HepG2 (cell line): ENCODE data around the gene PRDX6. TPM values are rescaled to one million over a fixed set of nuclear protein-coding genes. Genes with fewer than 3 reads are reported as not detected.

Source experiments
- AHDC1 ChIP-seq: sonication (generic); formaldehyde crosslinking; IDR thresholded peaks from 2 replicates; pipeline ENCODE4 v1.5.1; 2020; ENCODE audit warnings: mild to moderate bottlenecking, missing genetic modification reagents, borderline replicate concordance
- ARID5B ChIP-seq: IDR thresholded peaks from 2 replicates; pipeline ENCODE4 v1.4.0; 2020; ENCODE audit warnings: mild to moderate bottlenecking, missing genetic modification reagents
- ASH2L ChIP-seq: fragments of 300-600, 200-600 bp; sonication (generic); IDR thresholded peaks from 2 replicates; pipeline ENCODE4 v1.7.0; 2017; ENCODE audit warnings: low read depth, mild to moderate bottlenecking, moderate library complexity, mixed read lengths, low read length; ENCODE audit not compliant: insufficient read length
- ATF7-NPFF ChIP-seq: sonication (generic); formaldehyde crosslinking; IDR thresholded peaks from 2 replicates; pipeline ENCODE4 v1.8.1; 2023; ENCODE audit warnings: mild to moderate bottlenecking, low read depth, missing genetic modification reagents, moderate library complexity
- FOSL2 ChIP-seq: sonication (generic); formaldehyde crosslinking; IDR thresholded peaks from 2 replicates; pipeline ENCODE4 v1.4.0; 2020; ENCODE audit warnings: missing genetic modification reagents
- HNRNPLL ChIP-seq: fragments of 200-400 bp; formaldehyde crosslinking; IDR thresholded peaks from 2 replicates; pipeline ENCODE4 v1.6.1; 2017; ENCODE audit warnings: mild to moderate bottlenecking, low read depth, low read length; ENCODE audit not compliant: poor library complexity, severe bottlenecking
- HOXD1 ChIP-seq: sonication (generic); formaldehyde crosslinking; IDR thresholded peaks from 2 replicates; pipeline ENCODE4 v1.5.0; 2020; ENCODE audit warnings: missing genetic modification reagents
- KLF15 ChIP-seq: sonication (generic); formaldehyde crosslinking; IDR thresholded peaks from 2 replicates; pipeline ENCODE4 v1.8.1; 2023; ENCODE audit warnings: borderline replicate concordance, mild to moderate bottlenecking, inconsistent platforms, missing genetic modification reagents, mixed read lengths
- MEF2D ChIP-seq: sonication (generic); formaldehyde crosslinking; IDR thresholded peaks from 2 replicates; pipeline ENCODE4 v1.5.1; 2020; ENCODE audit warnings: mild to moderate bottlenecking, missing genetic modification reagents
- SPEN ChIP-seq: sonication (generic); formaldehyde crosslinking; IDR thresholded peaks from 2 replicates; pipeline ENCODE4 v1.5.1; 2020; ENCODE audit warnings: low read depth, mild to moderate bottlenecking, missing genetic modification reagents
- TCF12 ChIP-seq, 2 experiments: fragments of 450-650 bp in 1 of 2; sonication (generic) in 1 of 2; formaldehyde crosslinking in 1 of 2; IDR thresholded peaks; 2 replicates each; pipeline versions ENCODE4 v1.6.1 to v1.8.0; 2017 to 2022; ENCODE audit warnings: antibody characterized with exemption in 1 of 2, mild to moderate bottlenecking in 1 of 2, missing genetic modification reagents in 1 of 2, moderate library complexity in 1 of 2
- ZNF274 ChIP-seq: sonication (generic); formaldehyde crosslinking; IDR thresholded peaks from 2 replicates; pipeline ENCODE4 v1.5.1; 2020; ENCODE audit warnings: mild to moderate bottlenecking, missing genetic modification reagents
- ZNF354B ChIP-seq: sonication (generic); formaldehyde crosslinking; IDR thresholded peaks from 2 replicates; pipeline ENCODE4 v1.8.0; 2022; ENCODE audit warnings: mild to moderate bottlenecking, missing genetic modification reagents
- ZNF605 ChIP-seq: sonication (generic); formaldehyde crosslinking; IDR thresholded peaks from 2 replicates; pipeline ENCODE4 v1.8.0; 2022; ENCODE audit warnings: mild to moderate bottlenecking, missing genetic modification reagents
- ZNF644 ChIP-seq: IDR thresholded peaks from 2 replicates; pipeline ENCODE4 v1.6.1; 2016; ENCODE audit warnings: low read depth
- ZSCAN21 ChIP-seq: sonication (generic); formaldehyde crosslinking; IDR thresholded peaks from 2 replicates; pipeline ENCODE4 v1.8.0; 2022; ENCODE audit warnings: mild to moderate bottlenecking, missing genetic modification reagents, moderate library complexity, borderline replicate concordance
- ZZZ3 ChIP-seq: sonication (generic); formaldehyde crosslinking; IDR thresholded peaks from 2 replicates; pipeline ENCODE4 v1.4.0; 2020; ENCODE audit warnings: missing genetic modification reagents, mild to moderate bottlenecking, borderline replicate concordance
- polyA plus RNA-seq, 8 experiments: library from polyadenylated mRNA; depleted of rRNA in 3 of 8; stranded (reverse) in 7 of 8; unstranded in 1 of 8; fragments of >200 nt; fragmentation: Illumina TruSeq in 4 of 8; extraction: Trizol in 4 of 8; gene quantifications; 2 replicates each; pipeline versions ENCODE4 v1.2.1 to v1.2.3, GENCODE V29; 2011 to 2016; ENCODE audit warnings: low read depth in 4 of 8, missing spikeins in 1 of 8, mixed read lengths in 1 of 8; ENCODE audit not compliant: insufficient read depth in 1 of 8
- total RNA-seq, 5 experiments: library from RNA; depleted of rRNA; stranded (reverse); fragments of >200 nt; fragmentation: Illumina TruSeq; extraction: Trizol; gene quantifications; 2 replicates each; pipeline ENCODE4 v1.2.3, GENCODE V29; 2016; ENCODE audit warnings: low read depth in 1 of 5

PRDX6 gene
- total and polyA plus RNA-seq, 2 of the 13 experiments (the other 11 are each of a cell fraction or from before 2014, with no cell fraction given): 224 to 309 TPM

GRCh38 chr1:173477286-173478093 lies at the start of gene PRDX6 (continued):
- TF ChIP-seq ARID5B (CRISPR knock-in tag) (peak; percentile 33; the same call in 1 of the 2 replicates), ZNF605 (CRISPR knock-in tag) (peak; percentile 48; the same call in 1 of the 2 replicates), ASH2L (peak; percentile 71), AHDC1 (peak; percentile 20; the same call in 1 of the 2 replicates), HNRNPLL (peak; percentile 70), KLF15 (CRISPR knock-in tag) (no peak; the same call in 1 of the 2 replicates), ZNF274 (CRISPR knock-in tag) (no peak), ZNF354B (CRISPR knock-in tag) (no peak), ATF7-NPFF (CRISPR knock-in tag) (no peak), MEF2D (no peak), ZNF644 (CRISPR knock-in tag) (no peak), FOSL2 (CRISPR knock-in tag) (0 out of 2 replicates have a peak, but pooled peaks have one; percentile 4), HOXD1 (CRISPR knock-in tag) (peak; percentile 55; the same call in 1 of the 2 replicates), SPEN (CRISPR knock-in tag) (peak; percentile 57), ZSCAN21 (peak; percentile 56), ZZZ3 (CRISPR knock-in tag) (peak; percentile 72; the same call in 1 of the 2 replicates), TCF12 (IDR thresholded peaks at IDR 0.05) (no peak), TCF12 (CRISPR knock-in tag; IDR thresholded peaks at IDR 0.05) (0 out of 2 replicates have a peak, but pooled peaks have one; percentile 18)
